ENCODE results near the gene MAML1.
A peak's percentile ranks its signal among the peaks of the same experiment; 100 is the strongest.
"Not testable (repeated sequence)": the region's sequence is repeated elsewhere in the genome, so short reads cannot be mapped to it uniquely, and the experiment has no call there.

The MAML1 gene

GRCh38 chr5:179732918-179733771 lies 523 bp downstream of the MAML1 start:
- peak in 1 of 2 donors; percentile 6 for DNase-seq (ENCODE audit: low read depth in 2 of 2, low spot score in 1 of 2)

GRCh38 chr5:179733772-179734126 lies 1.1 kb downstream of the MAML1 start:
- DNase-seq (ENCODE audit: low read depth in 2 of 2, low spot score in 1 of 2), result no peak

GRCh38 chr5:179734536-179735164 lies 2.0 kb downstream of the MAML1 start:
- no peak for DNase-seq (ENCODE audit: low read depth in 2 of 2, low spot score in 1 of 2)

DNA sequence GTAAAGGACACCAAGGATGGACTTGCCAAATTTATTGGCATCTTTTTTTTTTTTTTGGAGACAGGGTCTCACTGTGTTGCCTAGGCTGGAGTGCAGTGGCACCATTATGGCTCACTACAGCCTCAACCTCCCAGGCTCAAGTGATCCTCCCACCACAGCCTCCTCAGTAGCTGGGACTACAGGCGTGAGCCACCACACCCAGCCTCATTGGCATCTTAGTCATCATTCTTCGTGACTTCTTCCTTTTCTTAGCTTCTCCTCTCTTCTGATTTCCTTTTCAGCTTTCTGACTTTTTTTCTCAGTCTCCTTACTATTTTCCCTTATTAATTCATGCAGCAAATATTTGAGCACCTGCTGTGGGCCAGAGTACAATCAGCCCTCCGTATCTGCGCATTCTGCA lies 6.1 kb downstream of the MAML1 start:
- no peak for DNase-seq (ENCODE audit: low read depth in 2 of 2, low spot score in 1 of 2)

DNA sequence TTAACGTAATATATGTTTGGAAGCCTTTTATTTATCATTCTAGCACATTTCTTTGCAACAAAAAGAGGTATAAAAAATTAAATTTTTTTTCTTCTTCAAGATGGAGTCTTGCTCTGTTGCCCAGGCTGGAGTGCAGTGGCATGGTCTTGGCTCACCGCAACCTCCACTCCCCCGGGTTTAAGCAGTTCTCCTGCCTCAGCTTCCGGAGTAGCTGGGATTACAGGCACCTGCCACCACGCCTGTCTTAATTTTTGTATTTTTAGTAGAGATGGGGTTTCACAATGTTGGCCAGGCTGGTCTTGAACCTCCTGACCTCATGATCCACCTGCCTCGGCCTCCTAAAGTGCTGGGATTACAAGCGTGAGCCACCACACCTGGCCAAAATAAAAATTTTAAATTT lies 11.5 kb downstream of the MAML1 start:
- DNase-seq (ENCODE audit: low read depth in 2 of 2, low spot score in 1 of 2), result not testable (repeated sequence)

- no peak for DNase-seq (ENCODE audit: low read depth in 2 of 2, low spot score in 1 of 2)
Observed at GRCh38 chr5:179746872-179747271, 14.2 kb downstream of the MAML1 start.

DNA sequence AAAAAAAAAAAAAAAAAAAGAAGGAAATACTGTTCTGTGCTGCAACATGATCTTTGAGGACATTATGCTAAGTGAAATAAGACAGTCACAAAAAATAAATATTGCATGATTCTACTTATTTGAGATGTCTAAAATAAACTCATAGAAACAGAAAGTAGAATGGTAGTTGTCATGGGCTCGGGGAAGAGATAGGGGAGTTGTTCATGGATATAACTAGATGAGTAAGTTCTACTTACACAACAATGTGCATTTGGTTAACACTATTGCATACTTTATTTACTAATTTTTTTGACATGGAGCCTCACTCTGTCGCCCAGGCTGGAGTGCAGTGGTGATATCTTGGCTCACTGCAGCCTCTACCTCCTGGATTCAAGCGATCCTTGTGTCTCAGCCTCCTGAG lies 15.2 kb downstream of the MAML1 start:
- no peak for DNase-seq (ENCODE audit: low read depth in 2 of 2, low spot score in 1 of 2)

DNA sequence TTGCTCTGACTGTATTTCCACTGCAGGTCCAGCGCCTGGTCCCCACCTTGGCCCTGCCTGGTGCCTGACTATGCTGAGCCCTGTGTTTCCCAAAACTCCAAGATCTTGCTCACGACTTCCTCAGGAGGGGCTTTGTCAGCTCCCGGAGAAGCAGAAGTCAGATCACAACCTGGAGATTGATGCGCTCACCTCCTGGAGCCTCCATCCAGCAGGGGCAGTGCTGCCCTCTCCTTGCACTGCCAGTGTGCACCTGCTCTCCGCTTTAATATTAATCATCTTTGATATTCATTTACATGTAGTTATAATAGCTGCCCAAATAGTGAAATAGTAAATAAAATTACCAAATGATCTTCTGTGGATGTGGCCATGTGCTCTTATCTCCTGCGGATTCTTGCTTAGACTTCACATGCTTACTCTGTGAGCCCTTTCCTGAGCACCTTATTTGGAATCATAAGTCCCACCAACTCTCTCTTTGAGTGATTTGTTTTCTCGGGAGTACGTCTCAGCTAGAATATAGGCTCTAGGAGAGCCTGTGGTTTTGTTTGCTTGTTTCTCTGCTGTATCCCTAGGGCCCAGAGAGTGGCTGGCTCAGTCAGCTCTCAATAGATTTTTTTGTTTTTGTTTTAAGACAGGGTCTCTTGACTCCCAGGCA lies 17.4 kb downstream of the MAML1 start:
- DNase-seq (ENCODE audit: low read depth in 2 of 2, low spot score in 1 of 2), result no peak

DNA sequence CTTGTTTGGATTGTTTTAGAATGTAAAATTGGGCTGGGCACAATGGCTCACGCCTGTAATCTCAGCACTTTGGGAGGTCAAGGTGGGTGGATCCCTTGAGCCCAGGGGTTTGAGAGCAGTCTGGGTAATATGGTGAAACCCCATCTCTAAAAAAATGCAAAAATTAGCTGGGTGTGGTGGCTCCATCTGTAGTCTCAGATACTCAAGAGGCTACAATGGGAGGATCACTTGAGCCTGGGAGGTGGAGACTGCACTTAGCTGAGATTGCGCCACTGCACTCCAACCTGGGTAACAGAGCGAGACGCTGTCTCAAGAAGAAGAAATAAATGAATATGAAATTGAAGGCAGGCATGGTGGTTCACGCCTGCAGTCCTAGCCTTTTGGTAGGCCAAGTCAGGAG lies 21.3 kb downstream of the MAML1 start:
- no peak for DNase-seq (ENCODE audit: low read depth in 2 of 2, low spot score in 1 of 2)

DNA sequence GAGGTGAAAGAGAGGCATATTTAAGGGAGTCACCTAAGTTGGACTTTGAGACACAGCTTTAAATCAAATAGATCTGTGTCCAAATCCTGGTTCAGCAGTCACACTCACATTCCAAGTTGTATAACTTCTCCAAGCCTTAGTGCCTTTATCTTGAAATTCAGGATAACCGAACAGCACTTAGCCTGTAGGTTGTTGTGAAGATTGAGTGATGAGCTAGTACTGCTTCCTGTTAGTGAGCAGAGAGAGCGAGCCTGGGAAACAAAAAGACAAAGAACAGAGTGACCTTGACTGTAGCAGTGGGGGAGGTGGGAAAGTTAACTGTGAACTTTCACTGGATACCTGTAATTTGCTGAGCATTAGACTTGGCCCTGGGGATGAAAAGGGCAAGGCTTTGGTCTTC lies 22.4 kb downstream of the MAML1 start:
- DNase-seq (ENCODE audit: low read depth in 2 of 2, low spot score in 1 of 2), result no peak

GRCh38 chr5:179758955-179759354 lies 26.3 kb downstream of the MAML1 start:
- DNase-seq (ENCODE audit: low read depth in 2 of 2, low spot score in 1 of 2), result no peak

DNA sequence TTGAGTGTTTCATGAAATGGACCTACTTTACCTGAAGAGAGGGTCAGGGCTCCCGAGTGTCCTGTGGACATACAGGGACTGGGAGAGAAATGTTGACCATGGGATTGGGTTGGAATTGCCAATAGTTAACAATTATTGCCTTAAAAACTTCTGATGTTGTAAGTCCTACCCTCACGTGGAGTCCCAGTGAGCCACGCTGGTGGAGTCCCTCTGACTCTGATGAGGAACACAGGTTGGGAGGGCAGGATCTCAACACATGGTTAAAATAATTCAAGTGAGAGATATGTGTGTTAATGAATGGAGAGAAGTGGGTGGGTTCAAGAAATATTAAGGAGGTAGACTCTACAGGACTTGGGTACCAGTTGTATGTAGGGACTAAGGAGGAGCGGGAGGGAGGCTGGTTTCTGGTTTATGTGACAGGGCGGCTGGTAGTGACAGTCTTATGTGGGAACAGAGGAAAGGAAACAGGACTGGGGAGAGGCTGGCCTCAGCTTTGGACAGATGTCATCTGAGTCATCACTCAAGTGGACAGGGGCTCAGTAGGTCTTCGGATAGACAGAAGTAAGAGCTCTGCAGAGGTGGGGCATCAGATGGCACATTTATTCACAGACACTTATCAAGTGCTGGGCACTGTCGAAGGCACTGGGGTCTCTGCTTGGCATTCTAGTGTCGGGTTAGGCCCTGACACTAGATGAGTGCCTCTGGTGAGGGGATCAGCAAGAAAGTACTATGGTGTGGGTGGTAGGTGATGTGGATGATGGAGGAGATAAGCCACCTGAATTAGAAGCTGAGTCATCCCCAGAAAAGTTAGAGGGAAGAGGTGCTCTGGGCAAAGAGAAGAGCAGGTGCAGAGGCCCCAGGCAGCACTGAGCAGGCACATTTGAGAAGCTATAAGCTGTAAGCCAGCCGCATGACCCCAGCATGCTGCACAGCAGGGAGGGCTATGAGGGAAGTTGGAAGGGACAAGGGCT lies 27.2 kb downstream of the MAML1 start:
- DNase-seq (ENCODE audit: low read depth in 2 of 2, low spot score in 1 of 2), result no peak

DNA sequence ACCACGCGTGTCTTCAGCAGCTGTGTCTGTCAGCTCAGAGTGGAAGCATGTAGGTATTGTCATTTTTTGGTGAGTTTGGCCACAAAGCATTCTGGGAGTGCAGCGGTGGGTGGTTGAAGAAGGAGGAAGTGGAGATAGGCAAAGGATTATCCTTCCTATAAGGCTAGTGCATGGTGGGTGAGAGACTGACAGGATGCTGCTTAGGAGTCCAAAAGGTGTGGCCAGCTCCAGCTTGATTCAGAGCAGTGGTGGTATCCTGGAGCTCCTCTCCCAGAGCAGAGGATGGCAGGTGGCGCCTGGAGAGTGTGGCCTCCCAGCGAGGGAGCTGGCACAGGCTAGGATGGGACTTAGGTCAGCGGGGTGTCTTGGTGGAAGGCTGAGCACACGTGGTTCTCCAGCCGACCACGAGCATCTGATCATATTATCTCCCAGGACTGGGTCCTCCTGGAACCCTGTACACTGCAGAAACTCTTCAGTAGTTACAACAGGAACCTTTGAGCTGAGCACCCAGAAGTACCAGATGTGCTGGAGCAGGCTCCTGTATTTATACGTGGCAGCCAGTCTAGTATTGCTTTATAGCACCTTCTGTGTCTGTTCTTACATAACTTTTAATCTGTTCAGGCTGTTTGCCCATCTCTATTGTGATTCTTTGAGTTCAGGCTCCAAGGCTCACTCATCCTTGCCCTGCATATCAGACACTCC lies 29.6 kb downstream of the MAML1 start:
- DNase-seq (ENCODE audit: low read depth in 2 of 2, low spot score in 1 of 2), result no peak

- DNase-seq (ENCODE audit: low read depth in 2 of 2, low spot score in 1 of 2), result no peak
Observed at GRCh38 chr5:179762781-179763176, 30.2 kb downstream of the MAML1 start.

GRCh38 chr5:179763215-179763945 lies 30.8 kb downstream of the MAML1 start:
- DNase-seq (ENCODE audit: low read depth in 2 of 2, low spot score in 1 of 2), result peak; percentile 5 to 18

GRCh38 chr5:179764056-179764455 lies 31.4 kb downstream of the MAML1 start:
- no peak for DNase-seq (ENCODE audit: low read depth in 2 of 2, low spot score in 1 of 2)

GRCh38 chr5:179765400-179765799 lies 32.8 kb downstream of the MAML1 start:
- no peak for DNase-seq (ENCODE audit: low read depth in 2 of 2, low spot score in 1 of 2)

GRCh38 chr5:179766021-179766725 lies 33.6 kb downstream of the MAML1 start:
- no peak for DNase-seq (ENCODE audit: low read depth in 2 of 2, low spot score in 1 of 2)

All from stimulated activated CD8-positive, alpha-beta memory T cell treated with anti-CD3 and anti-CD28 coated beads, Interleukin-4, amount 100 ng/mL, for 1 hour (primary cell).